Measurements from ENCODE around the gene ZNF202.

ZNF202 gene

GRCh38 chr11:123692961-123693360 is 48.5 kb downstream of the ZNF202 start:
- Histone ChIP-seq H3K9me2 (ENCODE audit: low read depth, low read length) (no peaks in the 10 kb centered on the region), H3K36me3 (ENCODE audit: insufficient read depth, low read length) (no peaks in the 10 kb centered on the region), H4K20me1 (ENCODE audit: insufficient read depth, low read length) (no peaks in the 10 kb centered on the region), H3K27me3 (ENCODE audit: insufficient read depth, low read length) (no peaks in the 10 kb centered on the region), H3K4me2 (ENCODE audit: low read length) (no peak overlapping the region), H3K79me2 (ENCODE audit: insufficient read depth, low read length) (no peaks in the 10 kb centered on the region), H3F3A (ENCODE audit: insufficient read depth, low read length) (no peaks in the 10 kb centered on the region), H3K4me3 (ENCODE audit: low read depth, low read length, poor library complexity, severe bottlenecking) (no peak overlapping the region), H3K9ac (ENCODE audit: low read length) (no peak overlapping the region), H3K9me3 (ENCODE audit: low read length) (no peaks in the 10 kb centered on the region), H3K4me1 (ENCODE audit: insufficient read depth, low read length, severe bottlenecking) (no peaks in the 10 kb centered on the region), H2AFZ (ENCODE audit: low read length) (no peak overlapping the region), H3K27ac (ENCODE audit: low read depth, low read length, poor library complexity, severe bottlenecking) (no peak overlapping the region)
- TF ChIP-seq CTCF (IDR thresholded peaks at IDR 0.05; ENCODE audit: low read length): no peak
- no peak for TF ChIP-seq EZH2 (IDR thresholded peaks at IDR 0.05; ENCODE audit: borderline replicate concordance, low read length)

GRCh38 chr11:123690485-123690884 is 51.0 kb downstream of the ZNF202 start:
- Histone ChIP-seq H3K9me3 (ENCODE audit: low read length) (no peaks in the 10 kb centered on the region), H3K36me3 (ENCODE audit: insufficient read depth, low read length) (no peaks in the 10 kb centered on the region), H3K79me2 (ENCODE audit: insufficient read depth, low read length) (no peaks in the 10 kb centered on the region), H2AFZ (ENCODE audit: low read length) (no peak overlapping the region), H3K27me3 (ENCODE audit: insufficient read depth, low read length) (no peaks in the 10 kb centered on the region), H4K20me1 (ENCODE audit: insufficient read depth, low read length) (no peaks in the 10 kb centered on the region), H3K4me1 (ENCODE audit: insufficient read depth, low read length, severe bottlenecking) (no peaks in the 10 kb centered on the region), H3K9ac (ENCODE audit: low read length) (no peak overlapping the region), H3K9me2 (ENCODE audit: low read depth, low read length) (no peaks in the 10 kb centered on the region), H3K4me2 (ENCODE audit: low read length) (no peak overlapping the region), H3K4me3 (ENCODE audit: low read depth, low read length, poor library complexity, severe bottlenecking) (no peak overlapping the region), H3F3A (ENCODE audit: insufficient read depth, low read length) (no peaks in the 10 kb centered on the region), H3K27ac (ENCODE audit: low read depth, low read length, poor library complexity, severe bottlenecking) (no peak overlapping the region)
- TF ChIP-seq EZH2 (IDR thresholded peaks at IDR 0.05; ENCODE audit: borderline replicate concordance, low read length): no peak
- no peak for TF ChIP-seq CTCF (IDR thresholded peaks at IDR 0.05; ENCODE audit: low read length)

DNA sequence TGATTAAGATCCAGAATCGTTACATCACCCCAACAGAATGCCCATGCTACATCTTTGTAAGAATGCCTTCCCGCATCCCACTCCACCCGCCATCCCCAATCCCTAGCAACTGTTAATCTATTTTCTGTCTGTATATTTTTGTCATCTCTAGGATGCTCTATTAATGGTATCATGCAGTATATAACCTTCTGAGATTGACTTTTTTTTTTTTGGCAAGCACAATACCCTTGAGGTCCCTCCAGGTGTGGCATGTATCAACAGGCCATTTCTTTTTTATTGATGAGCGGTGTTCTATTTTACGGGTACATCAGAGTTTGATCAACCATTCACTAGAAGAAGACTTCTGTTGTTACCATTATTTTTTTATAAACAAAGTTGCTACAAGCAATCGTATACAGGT is 56.9 kb downstream of the ZNF202 start:
- no peak overlapping the region for H3K27ac ChIP-seq (ENCODE audit: low read depth, low read length, poor library complexity, severe bottlenecking)
- H3K9ac ChIP-seq (ENCODE audit: low read length): no peak overlapping the region
- no peak overlapping the region for H2AFZ ChIP-seq (ENCODE audit: low read length)
- TF ChIP-seq EZH2 (IDR thresholded peaks at IDR 0.05; ENCODE audit: borderline replicate concordance, low read length) (no peak), CTCF (IDR thresholded peaks at IDR 0.05; ENCODE audit: low read length) (no peak)
- H3K4me3 ChIP-seq (ENCODE audit: low read depth, low read length, poor library complexity, severe bottlenecking): no peak overlapping the region
- no peaks in the 10 kb centered on the region for H3K79me2 ChIP-seq (ENCODE audit: insufficient read depth, low read length)
- no peaks in the 10 kb centered on the region for H3K9me3 ChIP-seq (ENCODE audit: low read length)
- no peaks in the 10 kb centered on the region for H3K36me3 ChIP-seq (ENCODE audit: insufficient read depth, low read length)
- H3K27me3 ChIP-seq (ENCODE audit: insufficient read depth, low read length): no peaks in the 10 kb centered on the region
- no peaks in the 10 kb centered on the region for H4K20me1 ChIP-seq (ENCODE audit: insufficient read depth, low read length)
- H3K4me2 ChIP-seq (ENCODE audit: low read length): no peak overlapping the region
- H3K9me2 ChIP-seq (ENCODE audit: low read depth, low read length): no peaks in the 10 kb centered on the region
- no peaks in the 10 kb centered on the region for H3K4me1 ChIP-seq (ENCODE audit: insufficient read depth, low read length, severe bottlenecking)
- no peaks in the 10 kb centered on the region for H3F3A ChIP-seq (ENCODE audit: insufficient read depth, low read length)
